KOPT-K1 (cell line): ENCODE data around the gene RNF212.

Experiments
- H3K27ac ChIP-seq: fragments of 200-600 bp; sonication (generic); 2 replicates; pipeline ENCODE4 v1.5.1; 2016; ENCODE audit warnings: antibody characterized with exemption, mild to moderate bottlenecking, low read depth, low read length; ENCODE audit not compliant: poor library complexity, severe bottlenecking
- H3K36me3 ChIP-seq: fragments of 200-600 bp; sonication (generic); 2 replicates; pipeline ENCODE4 v1.5.1; 2017; ENCODE audit warnings: antibody characterized with exemption, mild to moderate bottlenecking, low read length, moderate library complexity; ENCODE audit not compliant: insufficient read depth
- H3K9me3 ChIP-seq: fragments of 200-600 bp; sonication (generic); 2 replicates; pipeline ENCODE4 v1.5.1; 2017; ENCODE audit warnings: antibody characterized with exemption, low read length, mild to moderate bottlenecking; ENCODE audit not compliant: insufficient read depth, poor library complexity, severe bottlenecking

RNF212 gene

DNA sequence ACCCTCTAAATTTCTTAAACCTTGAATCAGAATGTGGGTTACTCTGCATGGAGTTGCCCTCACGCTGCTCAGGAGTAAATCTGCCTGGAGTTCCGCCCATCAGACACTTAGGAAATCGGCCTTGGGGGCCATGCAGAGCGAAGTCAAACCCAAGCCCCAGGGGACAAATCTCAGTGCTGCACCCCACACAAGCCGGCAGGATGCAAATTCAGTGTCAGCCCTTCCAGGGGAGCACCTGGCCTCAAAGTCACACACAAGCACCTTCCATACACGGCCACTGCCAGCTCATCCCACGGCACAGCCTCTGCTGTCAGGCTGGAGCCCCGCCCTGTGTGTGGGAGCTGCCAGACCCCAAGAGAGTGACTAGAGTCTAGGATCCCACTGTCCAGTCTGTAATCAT is 27.4 kb downstream of the RNF212 start:
- Histone ChIP-seq H3K27ac (no peak overlapping the region), H3K36me3 (no peaks in the 10 kb centered on the region), H3K9me3 (peaks cover 23% of the 10 kb centered on the region)

DNA sequence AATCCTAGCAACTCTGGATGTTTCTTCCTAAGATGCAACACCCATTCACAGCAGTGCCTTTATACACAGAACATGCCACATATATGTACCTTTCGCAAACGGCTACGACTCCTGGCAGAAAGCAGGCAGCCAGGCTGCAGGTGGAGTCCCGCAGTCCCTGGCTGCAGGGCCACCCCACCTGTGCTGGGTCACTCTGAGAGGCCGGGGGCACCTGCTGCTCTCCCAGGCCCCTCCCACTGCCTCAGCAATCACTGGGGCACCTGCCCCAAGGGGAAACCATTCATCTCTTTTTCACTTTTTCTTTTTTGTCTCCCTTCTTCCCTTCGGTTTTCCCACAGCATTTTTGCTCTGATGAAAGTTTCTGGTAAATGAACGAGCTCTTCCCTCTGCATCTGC is 28.0 kb downstream of the RNF212 start:
- Histone ChIP-seq H3K27ac (no peak overlapping the region), H3K36me3 (no peaks in the 10 kb centered on the region)

DNA sequence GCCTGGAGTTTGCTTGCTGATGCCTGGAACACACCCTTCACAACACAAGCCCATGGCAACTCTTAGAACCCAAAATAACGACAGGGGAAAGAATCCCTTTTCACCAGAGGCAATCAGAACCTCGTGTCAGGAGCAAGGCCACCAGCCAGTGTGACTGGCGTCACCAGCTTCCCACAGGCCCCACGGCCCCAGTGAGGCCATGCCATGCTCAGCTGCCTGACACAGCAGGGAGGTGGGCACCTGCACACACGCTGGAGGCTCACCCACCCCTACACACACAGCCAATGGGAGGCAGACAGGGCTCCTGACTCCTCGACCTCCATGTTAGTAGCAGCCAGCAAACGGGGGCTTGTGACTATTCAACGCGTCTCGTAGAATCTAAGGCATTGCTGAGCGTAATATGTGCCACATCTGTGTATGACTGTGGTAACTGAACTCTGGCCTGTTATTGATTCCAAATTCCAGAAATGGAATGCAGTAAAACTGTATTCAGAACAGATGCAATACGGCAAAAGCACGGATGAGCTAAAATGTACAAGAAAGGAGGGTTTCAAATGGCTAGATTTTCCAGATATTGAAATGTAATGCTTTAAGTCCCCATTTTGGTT is 28.5 kb downstream of the RNF212 start:
- Histone ChIP-seq H3K27ac (no peak overlapping the region), H3K36me3 (no peaks in the 10 kb centered on the region), H3K9me3 (peaks cover 21% of the 10 kb centered on the region)

More for the DNA sequence above, 28.0 kb downstream of the RNF212 start:
- peaks cover 23% of the 10 kb centered on the region for H3K9me3 ChIP-seq

DNA sequence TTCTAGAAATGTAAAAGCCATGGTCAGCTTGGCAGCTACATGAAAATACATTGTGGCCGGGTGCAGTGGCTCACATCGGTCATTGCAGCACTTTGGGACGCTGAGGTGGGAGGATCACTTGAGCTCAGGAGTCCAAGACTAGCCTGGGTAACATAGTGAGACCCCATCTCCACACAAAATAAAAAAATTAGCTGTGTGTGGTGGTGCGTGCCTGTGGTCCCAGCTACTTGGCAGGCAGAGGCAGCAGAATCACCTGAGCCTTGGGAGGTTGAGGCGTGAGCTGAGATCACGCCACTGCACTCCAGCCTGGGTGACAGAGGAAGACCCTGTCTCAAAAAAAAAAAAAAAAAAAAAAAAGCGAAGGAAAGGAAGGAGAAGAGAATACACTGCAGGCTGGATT is 29.0 kb downstream of the RNF212 start:
- Histone ChIP-seq H3K9me3 (peaks cover 16% of the 10 kb centered on the region), H3K27ac (no peak overlapping the region), H3K36me3 (no peaks in the 10 kb centered on the region)

DNA sequence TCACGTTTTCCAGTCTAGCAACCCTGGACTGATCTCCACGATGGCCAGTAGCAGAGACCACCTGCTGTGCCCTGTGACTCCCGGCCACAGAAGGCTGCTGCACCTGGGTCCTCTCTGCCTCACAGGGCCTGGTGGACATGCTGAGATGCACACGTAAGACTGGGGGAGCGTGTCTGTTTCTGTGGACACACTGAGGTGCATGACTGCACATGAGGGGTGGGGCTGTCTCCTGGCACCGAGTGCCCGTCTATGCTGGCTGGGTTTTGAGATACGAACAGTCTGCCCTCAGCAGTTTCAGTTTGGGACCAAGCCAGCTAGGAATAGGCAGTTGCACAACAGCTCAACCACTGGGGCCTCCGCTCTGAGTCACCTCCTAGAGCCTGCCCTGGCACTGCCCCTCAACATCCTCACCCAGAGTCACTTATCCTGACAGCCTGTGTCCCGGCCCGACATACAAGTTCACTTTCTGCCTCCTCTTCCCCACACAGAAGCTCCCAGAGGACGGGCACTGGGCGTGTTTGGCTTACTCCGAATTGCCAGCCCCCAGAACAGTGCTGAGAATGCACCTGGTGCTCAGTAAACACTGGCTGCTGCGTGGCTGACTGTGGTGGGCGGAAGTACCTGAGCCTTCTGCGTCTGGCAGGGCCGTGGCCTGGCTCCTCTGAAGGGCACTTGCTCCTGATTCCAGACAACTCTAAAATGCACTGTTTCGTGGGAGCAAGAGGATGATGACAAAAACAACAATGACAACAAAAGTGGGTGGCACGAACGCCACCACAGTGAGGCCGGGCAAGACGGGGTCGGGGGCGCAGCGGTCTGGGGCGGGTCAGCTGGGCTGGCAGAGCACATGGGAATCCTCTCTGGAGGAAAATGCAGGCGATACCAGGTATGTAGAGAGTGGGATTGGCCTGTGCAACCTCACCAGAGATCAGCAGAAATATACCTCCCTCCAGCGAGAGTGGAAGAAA is 30.9 kb downstream of the RNF212 start:
- Histone ChIP-seq H3K9me3 (no peaks in the 10 kb centered on the region), H3K36me3 (no peaks in the 10 kb centered on the region), H3K27ac (no peak overlapping the region)

DNA sequence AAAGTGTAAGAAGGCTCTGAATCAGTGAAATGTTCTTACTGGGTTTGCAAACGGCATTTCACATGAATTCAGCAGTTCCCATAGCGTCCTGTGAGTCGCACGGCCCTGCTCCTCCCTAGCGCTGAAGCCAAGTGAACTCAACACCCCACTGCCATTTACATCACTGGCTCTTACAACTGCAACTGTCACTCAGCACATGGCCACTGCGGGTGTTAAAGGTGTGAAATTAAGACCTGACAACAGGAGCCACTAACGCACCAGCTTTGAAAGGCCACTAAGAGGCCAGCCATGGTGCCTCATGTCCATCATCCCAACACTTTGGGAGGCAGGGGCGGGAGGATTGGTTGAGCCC is 31.7 kb downstream of the RNF212 start:
- Histone ChIP-seq H3K36me3 (no peaks in the 10 kb centered on the region), H3K9me3 (no peaks in the 10 kb centered on the region), H3K27ac (no peak overlapping the region)

DNA sequence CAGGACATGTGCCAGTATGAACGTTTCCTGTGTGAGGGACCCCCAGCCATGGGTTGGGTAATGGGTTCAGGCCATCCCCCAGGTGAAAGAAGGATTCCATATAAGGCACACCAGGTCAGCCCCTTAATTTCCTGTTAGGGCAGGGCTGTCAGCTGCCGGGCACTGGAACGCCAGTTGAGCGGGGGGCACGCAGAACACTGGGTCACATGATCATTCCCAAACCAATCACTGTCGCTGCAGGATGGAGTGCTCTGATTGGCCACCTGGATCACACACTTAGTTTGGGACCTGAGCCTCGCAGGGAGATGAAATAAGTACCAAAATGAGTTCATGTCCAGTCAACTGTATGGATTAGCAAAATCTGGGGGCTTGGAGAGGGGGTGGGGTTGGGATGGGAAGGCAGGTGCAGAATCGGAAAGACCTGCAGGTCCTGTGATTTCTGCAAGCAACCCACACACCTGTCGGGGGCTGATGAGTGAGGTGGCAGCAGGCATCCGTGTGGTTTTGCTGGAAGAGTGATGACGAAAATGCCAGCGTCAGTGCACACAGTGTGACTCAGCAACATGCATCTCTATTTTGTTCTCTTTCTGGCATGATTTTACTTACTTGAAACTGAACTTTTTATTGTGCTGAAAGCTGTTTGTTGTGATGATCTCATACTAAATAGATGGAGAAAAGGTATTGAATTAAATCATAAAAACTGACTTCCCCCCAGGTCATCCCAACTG is 32.2 kb downstream of the RNF212 start:
- Histone ChIP-seq H3K27ac (no peak overlapping the region), H3K9me3 (no peaks in the 10 kb centered on the region), H3K36me3 (no peaks in the 10 kb centered on the region)

DNA sequence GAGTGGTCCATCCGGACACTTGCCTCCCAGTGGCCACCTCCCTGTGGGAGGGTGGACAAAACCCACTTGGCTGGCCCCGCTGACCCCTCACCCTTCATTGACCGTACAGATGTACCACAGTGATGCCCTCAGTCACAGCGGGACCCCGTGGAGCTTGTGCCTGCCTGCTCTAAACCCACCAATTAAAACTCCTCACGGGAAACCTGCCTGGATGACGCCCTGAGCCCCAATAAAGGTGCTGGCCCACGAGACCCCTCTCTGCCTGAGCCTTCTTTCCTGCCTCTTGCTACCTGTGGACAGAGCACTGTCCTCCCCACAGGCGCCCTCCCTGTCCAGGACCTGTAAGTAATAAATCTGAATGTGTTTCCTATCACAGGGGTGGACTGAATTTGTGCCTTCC is 32.9 kb downstream of the RNF212 start:
- Histone ChIP-seq H3K36me3 (no peaks in the 10 kb centered on the region), H3K9me3 (no peaks in the 10 kb centered on the region), H3K27ac (no peak overlapping the region)

DNA sequence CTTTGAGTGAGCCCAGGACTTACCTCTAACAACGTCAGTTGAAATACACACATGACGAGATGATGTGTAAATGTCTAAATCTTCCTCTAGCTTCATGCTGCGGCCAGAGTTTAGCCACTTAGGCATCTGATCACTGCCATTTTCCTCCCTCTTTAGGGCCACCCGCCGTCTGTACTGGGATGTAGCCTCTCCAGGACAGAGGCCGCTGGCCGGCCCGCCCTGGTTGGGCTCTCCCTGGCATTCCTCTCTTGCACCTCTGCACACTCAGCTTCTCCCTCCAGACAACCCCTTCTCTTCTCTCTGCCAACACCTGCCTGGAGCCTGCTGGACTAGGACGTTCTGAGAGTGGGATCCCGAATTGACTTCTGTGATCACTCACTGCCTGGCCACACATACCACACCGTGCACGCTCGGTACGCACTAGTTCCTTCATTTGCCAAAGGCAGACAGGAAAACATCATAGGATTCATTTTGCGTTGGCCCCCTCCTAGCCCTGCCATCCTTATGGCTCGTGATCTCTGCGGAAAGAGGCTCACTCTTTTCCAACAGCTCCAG is 33.6 kb downstream of the RNF212 start:
- H3K27ac ChIP-seq, result no peak overlapping the region

DNA sequence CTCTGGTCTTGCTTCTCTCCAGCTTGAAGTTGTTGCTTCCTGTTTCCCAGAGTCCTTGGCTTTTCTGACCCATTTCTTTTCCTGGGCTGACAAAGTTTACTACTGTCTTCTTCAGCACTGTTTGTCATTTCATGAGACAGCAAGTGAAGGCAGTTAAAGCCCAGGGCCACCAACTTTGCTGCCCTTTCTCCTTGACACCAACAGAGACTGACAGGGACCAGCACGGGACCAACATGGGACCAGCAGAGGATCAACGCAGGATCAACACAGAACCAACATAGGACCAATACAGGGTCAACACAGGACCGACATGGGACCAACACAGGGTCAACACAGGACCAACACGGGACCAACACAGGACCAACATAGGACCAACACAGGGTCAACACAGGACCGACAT is 34.9 kb downstream of the RNF212 start:
- H3K36me3 ChIP-seq, result no peaks in the 10 kb centered on the region
- no peak overlapping the region for H3K27ac ChIP-seq
- H3K9me3 ChIP-seq, result no peaks in the 10 kb centered on the region

More for the DNA sequence above, 33.6 kb downstream of the RNF212 start:
- no peaks in the 10 kb centered on the region for H3K36me3 ChIP-seq
- H3K9me3 ChIP-seq, result no peaks in the 10 kb centered on the region

DNA sequence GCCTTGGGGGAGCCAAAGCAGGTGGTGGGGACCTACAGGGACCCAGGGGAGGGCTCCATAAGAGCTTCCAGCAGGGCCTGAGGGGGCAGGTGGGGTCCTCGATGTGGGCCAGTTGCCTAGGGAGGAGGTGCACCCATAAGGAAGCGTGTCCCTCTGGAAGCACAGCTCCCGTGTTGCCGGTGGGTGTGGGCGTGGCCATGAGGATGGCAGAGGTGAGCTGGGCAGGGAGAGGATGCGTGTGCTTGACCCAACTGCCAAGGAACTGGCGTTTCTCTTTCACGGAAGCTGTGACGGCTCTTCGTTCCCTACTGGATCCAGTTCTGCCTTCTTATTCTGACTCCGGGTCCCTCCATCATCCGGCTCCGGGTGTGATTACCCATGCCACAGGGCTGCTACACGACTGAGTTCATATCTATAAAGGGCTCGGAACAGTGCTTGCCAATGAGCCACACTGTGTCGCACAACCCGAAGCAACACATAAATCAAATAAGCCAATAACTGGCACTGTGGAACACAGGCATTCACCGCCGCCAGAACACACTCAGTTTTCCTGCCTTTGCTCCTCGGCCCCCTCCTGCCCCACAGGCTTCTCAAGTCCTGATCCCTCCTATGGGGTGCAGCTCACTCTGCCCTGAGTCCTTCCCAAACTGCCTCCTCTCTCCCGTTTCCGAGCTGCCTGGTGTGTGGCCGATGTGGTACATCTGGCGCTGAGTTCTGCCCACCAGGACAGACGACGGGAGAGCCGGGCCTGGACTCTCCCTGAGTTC is 35.5 kb downstream of the RNF212 start:
- no peaks in the 10 kb centered on the region for H3K36me3 ChIP-seq
- no peaks in the 10 kb centered on the region for H3K9me3 ChIP-seq
- H3K27ac ChIP-seq, result no peak overlapping the region

DNA sequence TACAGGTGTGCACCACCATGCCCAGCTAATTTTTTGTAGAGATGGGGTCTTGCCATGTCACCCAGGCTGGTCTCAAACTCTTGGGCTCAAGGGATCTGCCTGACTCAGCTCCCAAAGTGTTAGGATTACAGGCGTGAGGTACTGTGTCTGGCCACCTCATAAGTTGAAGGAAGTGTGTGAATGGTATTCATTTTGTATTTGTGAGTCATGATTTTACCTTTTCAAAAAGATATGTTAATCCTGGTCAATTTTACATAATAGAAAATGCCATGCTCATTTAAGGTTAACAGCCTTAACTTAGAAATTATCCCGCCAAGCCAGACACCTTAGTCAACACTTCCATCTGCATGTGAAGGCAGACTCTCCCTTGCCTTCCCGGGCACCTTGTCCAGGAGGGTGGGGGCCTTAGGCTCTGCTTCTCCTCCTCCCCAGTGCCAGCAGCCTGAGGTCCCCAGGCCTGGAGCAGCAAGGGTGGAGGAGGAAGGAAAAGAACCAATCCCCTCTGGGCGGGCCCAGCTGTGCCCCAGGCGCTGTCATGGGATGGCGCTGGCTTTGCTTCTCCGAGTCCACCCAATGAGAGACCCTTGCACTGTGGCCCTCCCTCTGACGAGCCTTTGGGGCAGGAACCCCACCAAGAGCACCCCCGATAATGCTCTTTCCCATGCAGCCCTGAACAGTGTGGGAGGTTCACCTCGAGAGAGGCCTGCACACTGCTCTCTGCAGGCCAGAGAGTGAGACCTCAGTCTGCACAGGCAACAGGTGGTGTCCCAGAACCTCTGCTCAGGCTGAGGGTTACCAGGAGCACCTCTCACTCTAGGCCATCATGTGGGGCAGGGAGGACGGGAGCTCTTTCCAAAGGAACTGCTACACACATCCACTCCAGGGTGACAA is 37.3 kb downstream of the RNF212 start:
- peaks cover 10% of the 10 kb centered on the region for H3K9me3 ChIP-seq
- no peaks in the 10 kb centered on the region for H3K36me3 ChIP-seq
- H3K27ac ChIP-seq, result no peak overlapping the region

DNA sequence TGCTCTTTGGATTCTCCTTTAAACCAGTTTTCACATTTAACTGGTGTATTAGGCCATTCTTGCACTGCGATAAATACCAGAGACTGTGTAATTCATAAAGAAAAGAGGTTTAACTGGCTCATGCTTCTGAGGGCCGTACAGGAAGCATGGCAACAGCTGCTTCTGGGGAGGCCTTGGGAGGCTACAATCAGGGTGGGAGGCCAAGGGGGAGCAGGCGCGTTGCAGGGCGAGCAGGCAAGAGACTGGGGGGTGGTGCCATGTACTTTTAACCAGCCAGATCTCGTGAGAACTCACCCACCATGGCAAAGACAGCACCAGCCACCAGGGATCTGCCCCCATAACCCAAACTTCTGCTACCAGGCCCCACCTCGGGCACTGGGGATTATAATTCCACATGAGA is 38.1 kb downstream of the RNF212 start:
- Histone ChIP-seq H3K9me3 (peaks cover 10% of the 10 kb centered on the region), H3K27ac (no peak overlapping the region), H3K36me3 (no peaks in the 10 kb centered on the region)

DNA sequence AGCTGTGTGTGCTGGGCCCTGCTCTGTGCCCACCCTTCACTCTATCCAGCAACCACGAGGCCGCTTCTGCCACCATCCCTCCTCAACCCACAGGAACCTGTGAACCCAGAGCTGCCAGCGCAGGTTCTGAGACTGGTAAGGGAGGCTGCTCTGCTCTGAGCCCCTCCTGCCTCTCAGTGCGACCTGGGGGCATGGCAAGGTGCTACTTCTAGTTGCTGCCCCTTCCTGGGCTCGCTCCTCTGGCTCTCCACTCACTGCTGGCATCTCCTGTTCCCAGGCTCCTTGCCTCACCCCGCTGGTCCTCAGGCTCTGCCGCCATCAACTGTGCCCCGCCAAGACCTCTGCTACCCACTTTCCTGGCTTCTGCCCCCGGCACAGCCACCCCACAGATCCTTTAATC is 39.3 kb downstream of the RNF212 start:
- no peaks in the 10 kb centered on the region for H3K36me3 ChIP-seq
- peaks cover 10% of the 10 kb centered on the region for H3K9me3 ChIP-seq
- no peak overlapping the region for H3K27ac ChIP-seq
